Skin epidermis (tissue), 12 donors: ENCODE data around the gene ANO5.
A peak's percentile ranks its signal among the peaks of the same experiment; 100 is the strongest.

ENCODE experiments used
- H3K27ac ChIP-seq, 21 experiments: fragments of 200-600 bp; sonication (generic) in 11 of 21; one replicate each; pipeline ENCODE4 v1.5.0; 2020; ENCODE audit warnings: mild to moderate bottlenecking in 3 of 21, inconsistent platforms in 2 of 21, moderate library complexity in 2 of 21
- H3K4me3 ChIP-seq, 7 experiments: fragments of 200-600 bp; sonication (generic) in 2 of 7; one replicate each; pipeline ENCODE4 v1.5.0; 2020; ENCODE audit warnings: inconsistent platforms in 2 of 7, mild to moderate bottlenecking in 2 of 7, moderate library complexity in 1 of 7

Gene ANO5

GRCh38 chr11:22192642-22193347 is at the start of gene ANO5:
ANO5 (plus strand) TSS chr11:22193085; CDS start chr11:22193493, 408 bp downstream.
- Histone ChIP-seq H3K27ac (peak within 1 kb of the TSS in 2 of 21 experiments; percentile 7 to 34), H3K4me3 (peak within 1 kb of the TSS; percentile 20 to 44 (median 28))

GRCh38 chr11:22151649-22152197 is 41.2 kb upstream of the ANO5 start:
- no peak overlapping the region for H3K4me3 ChIP-seq
- H3K27ac ChIP-seq = no peak overlapping the region

GRCh38 chr11:22157531-22157930 is 35.4 kb upstream of the ANO5 start:
- H3K4me3 ChIP-seq = no peak overlapping the region
- no peak overlapping the region for H3K27ac ChIP-seq

DNA sequence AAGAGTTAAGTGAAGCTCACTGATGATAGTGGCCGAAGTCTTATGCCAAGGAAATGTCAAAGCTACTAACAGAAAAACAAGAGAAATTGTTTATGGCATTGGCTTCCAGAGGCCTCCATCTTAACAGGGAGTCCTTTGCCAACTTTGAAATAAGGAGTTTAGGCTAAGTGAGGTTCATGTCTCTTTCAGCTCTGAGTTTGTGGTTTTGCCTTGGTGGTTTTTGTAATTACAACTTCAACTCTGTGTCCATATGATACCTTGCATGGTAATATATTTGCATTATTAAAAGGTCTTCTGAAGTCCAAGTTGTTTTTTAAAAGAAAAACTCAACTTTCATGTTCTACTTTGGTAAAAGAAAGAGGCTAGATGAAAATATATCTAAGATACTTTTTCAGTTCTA is 31.4 kb upstream of the ANO5 start:
- Histone ChIP-seq H3K27ac (no peak overlapping the region), H3K4me3 (no peak overlapping the region)

- Histone ChIP-seq H3K27ac (no peak overlapping the region), H3K4me3 (no peak overlapping the region)
These were observed 30.1 kb upstream of the ANO5 start for GRCh38 chr11:22162756-22163155.

GRCh38 chr11:22163394-22163797 is 29.5 kb upstream of the ANO5 start:
- no peak overlapping the region for H3K4me3 ChIP-seq

GRCh38 chr11:22165087-22165486 is 27.8 kb upstream of the ANO5 start:
- Histone ChIP-seq H3K4me3 (no peak overlapping the region), H3K27ac (no peak overlapping the region)

More at GRCh38 chr11:22163394-22163797, 29.5 kb upstream of the ANO5 start:
- no peak overlapping the region for H3K27ac ChIP-seq

GRCh38 chr11:22165759-22166513 is 26.9 kb upstream of the ANO5 start:
- no peak overlapping the region for H3K27ac ChIP-seq
- H3K4me3 ChIP-seq = no peak overlapping the region

GRCh38 chr11:22169833-22170232 is 23.1 kb upstream of the ANO5 start:
- H3K4me3 ChIP-seq = no peak overlapping the region
- H3K27ac ChIP-seq = no peak overlapping the region

DNA sequence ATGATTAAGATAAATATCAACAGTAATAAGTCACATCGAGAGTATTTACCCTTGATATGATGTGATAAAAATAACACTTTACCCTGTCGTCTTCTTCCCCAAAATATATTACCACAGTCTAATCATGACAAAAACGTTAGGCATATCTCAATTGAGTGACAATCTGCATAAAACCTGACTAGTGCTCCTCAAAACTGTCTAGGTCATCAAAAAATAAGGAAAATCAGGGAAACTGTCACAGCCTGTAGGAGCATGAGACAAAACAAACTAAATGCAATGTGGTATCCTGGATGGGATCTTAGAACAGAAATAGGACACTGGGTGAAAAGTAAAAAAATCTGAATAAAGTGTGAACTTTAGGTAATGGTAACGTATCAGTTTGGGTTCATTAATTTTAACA is 19.4 kb upstream of the ANO5 start:
- Histone ChIP-seq H3K4me3 (no peak overlapping the region), H3K27ac (no peak overlapping the region)

- Histone ChIP-seq H3K4me3 (no peak overlapping the region), H3K27ac (no peak overlapping the region)
These were observed 15.7 kb upstream of the ANO5 start for GRCh38 chr11:22177186-22177585.

GRCh38 chr11:22179626-22180025 is 13.3 kb upstream of the ANO5 start:
- Histone ChIP-seq H3K4me3 (no peak overlapping the region), H3K27ac (no peak overlapping the region)

DNA sequence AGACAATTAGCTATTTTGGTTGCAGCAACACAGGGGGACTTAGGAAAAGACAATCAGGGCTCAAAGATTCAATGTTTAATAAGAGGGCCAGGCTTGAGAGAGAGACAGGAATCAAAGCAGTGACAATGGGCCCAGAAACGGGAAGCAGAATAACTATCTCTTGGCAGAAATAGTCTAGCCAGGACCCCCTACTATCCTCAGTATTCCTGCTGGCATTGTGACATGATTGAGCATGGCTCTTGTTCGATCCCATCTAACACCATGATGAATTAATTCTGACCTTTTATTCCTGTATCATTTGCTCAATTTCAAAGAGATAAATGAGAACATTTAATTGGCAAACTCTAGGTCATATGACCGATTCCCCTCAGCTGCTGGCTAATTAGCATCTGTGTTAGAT is 12.8 kb upstream of the ANO5 start:
- Histone ChIP-seq H3K4me3 (no peak overlapping the region), H3K27ac (no peak overlapping the region)

GRCh38 chr11:22189660-22190059 is 3.2 kb upstream of the ANO5 start:
- Histone ChIP-seq H3K27ac (no peak overlapping the region), H3K4me3 (no peak overlapping the region)

GRCh38 chr11:22190827-22191463 is 1.9 kb upstream of the ANO5 start:
- Histone ChIP-seq H3K27ac (no peak overlapping the region), H3K4me3 (no peak overlapping the region)

DNA sequence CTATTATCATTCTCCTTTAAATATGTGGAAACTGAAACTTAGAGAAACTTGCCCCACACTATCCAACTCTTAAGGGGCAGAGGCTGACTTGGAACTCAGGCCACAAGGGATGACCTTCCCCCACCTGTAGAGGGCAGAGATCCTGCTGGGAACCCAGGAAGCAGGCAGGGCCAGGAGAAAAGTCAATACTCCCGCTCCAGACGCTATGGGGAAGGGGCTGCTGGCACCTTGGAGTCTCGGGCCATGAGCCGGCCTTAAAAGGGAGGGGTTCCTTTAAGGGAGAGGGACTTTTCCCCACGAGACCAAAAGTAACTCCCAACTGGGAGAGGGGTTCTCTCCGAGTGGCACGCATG is 620 bp upstream of the ANO5 start:
- H3K27ac ChIP-seq = peak overlapping the region in 2 of 21 experiments; percentile 7 to 34
- peak overlapping the region; percentile 20 to 44 (median 28) for H3K4me3 ChIP-seq

DNA sequence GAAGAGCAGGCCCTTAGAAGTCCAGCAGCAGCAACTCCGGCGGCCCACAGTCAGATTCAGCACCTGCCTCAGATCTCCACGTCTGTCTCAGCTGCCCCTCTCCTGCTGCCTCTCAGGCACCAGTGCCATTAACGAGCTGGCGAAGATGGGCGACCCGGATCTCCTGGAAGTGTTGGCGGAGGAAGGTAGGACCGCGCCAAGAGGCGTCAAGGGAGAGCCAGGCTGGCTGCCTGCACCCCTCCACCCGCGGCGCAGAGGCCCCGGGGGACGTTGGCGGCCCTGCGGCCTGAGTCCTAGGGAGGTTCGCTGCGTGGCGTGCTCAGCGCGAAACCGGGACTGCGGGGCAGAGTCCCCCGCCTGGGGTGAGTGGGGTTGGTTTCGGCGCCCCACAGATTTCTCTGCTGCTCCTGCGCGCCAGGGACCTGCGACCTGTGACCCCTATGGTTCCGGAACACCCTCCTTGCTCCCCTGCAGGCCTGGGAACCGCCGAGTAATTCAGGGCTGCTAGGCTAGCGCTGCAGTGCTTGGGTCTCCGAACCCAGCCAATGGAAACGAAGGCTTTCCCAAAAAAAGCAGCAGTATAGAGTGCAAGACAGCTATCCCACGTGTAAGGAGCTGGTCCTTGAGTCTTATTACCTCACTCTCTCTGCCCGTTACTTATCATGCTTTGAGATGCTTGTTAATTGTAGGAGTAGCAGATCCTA is 615 bp downstream of the ANO5 start:
- H3K27ac ChIP-seq = no peak overlapping the region

DNA sequence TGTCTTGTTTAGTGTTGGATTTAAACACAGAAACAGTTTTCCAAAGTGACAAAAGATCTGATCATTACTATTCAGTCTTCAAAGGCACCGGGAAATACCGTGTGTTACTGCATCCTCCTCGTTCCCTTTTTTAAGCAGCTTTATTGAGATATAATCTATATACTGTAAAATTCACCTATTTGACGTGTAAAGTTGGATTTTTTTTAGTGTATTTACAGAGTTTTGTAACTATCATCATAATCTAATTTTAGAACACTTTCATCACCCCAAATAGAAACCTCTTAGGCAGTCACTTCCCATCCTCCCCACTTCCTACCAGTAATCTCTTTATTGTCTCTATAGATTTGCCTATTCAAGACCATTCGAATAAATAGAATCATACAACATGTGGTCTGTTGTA is 1.4 kb downstream of the ANO5 start:
- H3K27ac ChIP-seq = no peak overlapping the region
- H3K4me3 ChIP-seq = no peak overlapping the region

More for the DNA sequence above, 615 bp downstream of the ANO5 start:
- peak overlapping the region in 6 of 7 experiments; percentile 21 to 44 (median 31) for H3K4me3 ChIP-seq

DNA sequence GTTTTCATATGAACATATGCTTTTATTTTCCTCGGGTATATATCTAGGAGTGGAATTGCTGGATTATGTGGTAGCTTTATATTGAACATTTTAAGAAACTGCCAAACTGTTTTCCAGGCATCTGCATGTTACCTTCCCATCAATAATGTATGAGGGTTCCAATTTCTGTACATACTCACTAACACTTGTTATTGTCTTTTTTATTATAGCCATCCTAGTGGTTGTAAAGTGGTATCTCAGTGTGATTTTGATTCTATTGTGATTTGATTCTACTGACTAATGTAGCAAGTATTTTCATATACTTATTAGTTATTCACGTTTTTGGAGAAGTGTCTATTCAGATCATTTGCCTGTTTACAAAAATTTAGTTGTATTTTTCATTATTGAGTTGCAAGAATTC is 2.0 kb downstream of the ANO5 start:
- Histone ChIP-seq H3K27ac (no peak overlapping the region), H3K4me3 (no peak overlapping the region)
